ENCODE data around the gene NR2E3. TPM values are rescaled to one million over a fixed set of nuclear protein-coding genes. Genes with fewer than 3 reads are reported as not detected.

The NR2E3 gene
- polyA plus RNA-seq, 3 donors, result not detected

- no peak for DNase-seq
- no peak overlapping the region for H3K27ac Mint-ChIP-seq
- no peaks in the 10 kb centered on the region for H3K36me3 Mint-ChIP-seq
- H3K9me3 Mint-ChIP-seq, result peaks cover 0 to 1% (median 0%) of the 10 kb centered on the region in 7 donors
- H3K9me3 ChIP-seq (replicated peaks in 1 of 2; ENCODE audit: control insufficient read depth in 1 of 2, insufficient read depth in 1 of 2, low read length in 2 of 2), result no peaks in the 10 kb centered on the region
- no peaks in the 10 kb centered on the region for H4K20me1 ChIP-seq (ENCODE audit: insufficient read depth, low read length)
- no peaks in the 10 kb centered on the region for H3K79me2 ChIP-seq (ENCODE audit: insufficient read depth, low read length)
- H3K4me3 Mint-ChIP-seq, result no peak overlapping the region
- no peak for TF ChIP-seq CTCF (IDR thresholded peaks at IDR 0.05)
- H3K4me1 ChIP-seq (ENCODE audit: control insufficient read depth in 1 of 2, insufficient read depth in 2 of 2, low read length in 2 of 2), result no peaks in the 10 kb centered on the region
- no peak overlapping the region for H3K9ac ChIP-seq (ENCODE audit: insufficient read depth, low read length, poor library complexity, severe bottlenecking)
- no peak overlapping the region for H3K27ac ChIP-seq (ENCODE audit: low read depth in 1 of 2, low read length in 2 of 2)
- H3K4me3 ChIP-seq (replicated peaks in 1 of 3; ENCODE audit: low read depth in 2 of 3, low read length in 3 of 3), result no peak overlapping the region
- intact Hi-C loops (cut with micrococcal nuclease), result no loop called here
- H3K4me1 Mint-ChIP-seq, result peaks cover 2% of the 10 kb centered on the region
- 80% methylated on average over 1 of the region's 8 CpGs for WGBS (ENCODE audit: insufficient coverage)
- H2AFZ ChIP-seq (ENCODE audit: insufficient read depth, low read depth, low read length, poor library complexity, severe bottlenecking), result no peak overlapping the region
- no peaks in the 10 kb centered on the region for H3K36me3 ChIP-seq (replicated peaks in 1 of 2; ENCODE audit: control insufficient read depth in 1 of 2, insufficient read depth in 2 of 2, low read length in 2 of 2)
- H3K27me3 ChIP-seq (ENCODE audit: control insufficient read depth in 2 of 2, insufficient read depth in 2 of 2, low read length in 2 of 2), result no peaks in the 10 kb centered on the region
- peaks cover 2 to 3% (median 3%) of the 10 kb centered on the region in 3 donors for H3K27me3 Mint-ChIP-seq (ENCODE audit: low read depth in 3 of 3)
- H3K4me2 ChIP-seq (replicated peaks; ENCODE audit: extremely low read depth, low read length, poor library complexity, severe bottlenecking), result no peak overlapping the region
These were observed 1.0 kb upstream of the NR2E3 start for GRCh38 chr15:71809346-71809745.

GRCh38 chr15:71811036-71811736 is 832 bp downstream of the NR2E3 start:
- H3K4me2 ChIP-seq (replicated peaks; ENCODE audit: extremely low read depth, low read length, poor library complexity, severe bottlenecking), result no peak overlapping the region
- no peaks in the 10 kb centered on the region for H3K36me3 ChIP-seq (replicated peaks in 1 of 2; ENCODE audit: control insufficient read depth in 1 of 2, insufficient read depth in 2 of 2, low read length in 2 of 2)
- DNase-seq, result no peak
- H3K27me3 ChIP-seq (ENCODE audit: control insufficient read depth in 2 of 2, insufficient read depth in 2 of 2, low read length in 2 of 2), result no peaks in the 10 kb centered on the region
- intact Hi-C loops (cut with micrococcal nuclease), result no loop called here
- Mint-ChIP-seq H3K27ac (no peak overlapping the region), H3K4me3 (no peak overlapping the region), H3K4me1 (no peaks in the 10 kb centered on the region), H3K36me3 (no peaks in the 10 kb centered on the region), H3K9me3 (peaks cover 0 to 2% (median 0%) of the 10 kb centered on the region in 7 donors), H3K27me3 (ENCODE audit: low read depth in 3 of 3) (peaks cover 2 to 3% (median 3%) of the 10 kb centered on the region in 3 donors)
- no peak for TF ChIP-seq CTCF (IDR thresholded peaks at IDR 0.05)
- H3K27ac ChIP-seq (ENCODE audit: low read depth in 1 of 2, low read length in 2 of 2), result no peak overlapping the region
- no peak overlapping the region for H3K9ac ChIP-seq (ENCODE audit: insufficient read depth, low read length, poor library complexity, severe bottlenecking)
- no peaks in the 10 kb centered on the region for H3K4me1 ChIP-seq (ENCODE audit: control insufficient read depth in 1 of 2, insufficient read depth in 2 of 2, low read length in 2 of 2)
- no peak overlapping the region for H3K4me3 ChIP-seq (replicated peaks in 1 of 3; ENCODE audit: low read depth in 2 of 3, low read length in 3 of 3)
- 97% methylated on average over 26 of the region's 27 CpGs for WGBS (ENCODE audit: insufficient coverage)
- H2AFZ ChIP-seq (ENCODE audit: insufficient read depth, low read depth, low read length, poor library complexity, severe bottlenecking), result no peak overlapping the region
- no peaks in the 10 kb centered on the region for H3K9me3 ChIP-seq (replicated peaks in 1 of 2; ENCODE audit: control insufficient read depth in 1 of 2, insufficient read depth in 1 of 2, low read length in 2 of 2)
- no peaks in the 10 kb centered on the region for H3K79me2 ChIP-seq (ENCODE audit: insufficient read depth, low read length)
- no peaks in the 10 kb centered on the region for H4K20me1 ChIP-seq (ENCODE audit: insufficient read depth, low read length)

Measured in CD14-positive monocyte (primary cell).